ENCODE data around the gene FGFR3.

DNA sequence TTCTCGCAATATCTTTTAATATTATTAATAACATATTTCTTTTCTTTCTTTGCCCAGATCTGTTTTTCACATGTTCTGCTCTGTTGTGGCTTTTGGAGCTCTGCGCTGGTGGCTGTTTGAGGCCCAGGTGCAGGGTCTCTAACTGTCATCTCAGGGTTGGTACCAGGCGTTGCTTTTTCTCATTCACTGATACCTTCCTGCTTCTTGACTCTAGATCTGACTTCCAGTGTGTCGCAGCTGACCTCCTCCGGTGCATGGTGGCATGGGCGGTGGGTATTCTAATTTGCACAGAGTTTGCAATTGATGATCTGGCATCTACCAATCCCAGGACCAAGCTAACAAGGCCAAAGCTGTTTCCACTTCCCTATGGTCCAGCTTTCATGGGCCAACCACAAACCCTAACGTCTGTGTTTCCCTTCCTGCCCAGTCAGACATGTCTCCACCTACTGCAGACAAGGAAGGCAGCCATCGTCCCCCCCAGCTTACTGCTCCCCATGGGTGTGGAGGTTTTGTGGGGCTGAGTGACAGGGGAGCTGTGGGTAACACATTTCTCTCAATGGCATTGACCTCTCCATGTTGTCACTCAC is 37.6 kb downstream of the FGFR3 start:
- TF ChIP-seq, protein P1, sequence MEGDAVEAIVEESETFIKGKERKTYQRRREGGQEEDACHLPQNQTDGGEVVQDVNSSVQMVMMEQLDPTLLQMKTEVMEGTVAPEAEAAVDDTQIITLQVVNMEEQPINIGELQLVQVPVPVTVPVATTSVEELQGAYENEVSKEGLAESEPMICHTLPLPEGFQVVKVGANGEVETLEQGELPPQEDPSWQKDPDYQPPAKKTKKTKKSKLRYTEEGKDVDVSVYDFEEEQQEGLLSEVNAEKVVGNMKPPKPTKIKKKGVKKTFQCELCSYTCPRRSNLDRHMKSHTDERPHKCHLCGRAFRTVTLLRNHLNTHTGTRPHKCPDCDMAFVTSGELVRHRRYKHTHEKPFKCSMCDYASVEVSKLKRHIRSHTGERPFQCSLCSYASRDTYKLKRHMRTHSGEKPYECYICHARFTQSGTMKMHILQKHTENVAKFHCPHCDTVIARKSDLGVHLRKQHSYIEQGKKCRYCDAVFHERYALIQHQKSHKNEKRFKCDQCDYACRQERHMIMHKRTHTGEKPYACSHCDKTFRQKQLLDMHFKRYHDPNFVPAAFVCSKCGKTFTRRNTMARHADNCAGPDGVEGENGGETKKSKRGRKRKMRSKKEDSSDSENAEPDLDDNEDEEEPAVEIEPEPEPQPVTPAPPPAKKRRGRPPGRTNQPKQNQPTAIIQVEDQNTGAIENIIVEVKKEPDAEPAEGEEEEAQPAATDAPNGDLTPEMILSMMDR (IDR thresholded peaks at IDR 0.05; ENCODE audit: low read depth, low read length) = no peak
- TF ChIP-seq EZH2phosphoT487 (IDR thresholded peaks at IDR 0.05; ENCODE audit: low read depth) = no peak
